ENCODE data around the gene TFDP2.

The TFDP2 gene

GRCh38 chr3:142000325-142000870 lies 148.9 kb downstream of the TFDP2 start:
- H3K27ac ChIP-seq (ENCODE audit: extremely low read depth, low read depth, low read length), result no peak overlapping the region
- ChIA-PET CTCF (no interaction called here), POLR2A (no interaction called here)
- TF ChIP-seq ZBTB20 (tag by site-specific recombination; IDR thresholded peaks at IDR 0.05) (no peak), SCRT1 (tag by site-specific recombination; IDR thresholded peaks at IDR 0.05; ENCODE audit: borderline replicate concordance) (no peak), ZNF623 (tag by site-specific recombination; IDR thresholded peaks at IDR 0.05) (no peak), ZNF433 (tag by site-specific recombination; IDR thresholded peaks at IDR 0.05; ENCODE audit: low read depth) (no peak), ZNF670 (tag by site-specific recombination; IDR thresholded peaks at IDR 0.05; ENCODE audit: low read depth) (no peak), KLF8 (tag by site-specific recombination; IDR thresholded peaks at IDR 0.05) (no peak), ZNF571 (tag by site-specific recombination; IDR thresholded peaks at IDR 0.05) (no peak), ZNF175 (tag by site-specific recombination; IDR thresholded peaks at IDR 0.05) (no peak), ZNF239 (tag by site-specific recombination; IDR thresholded peaks at IDR 0.05) (no peak), ZNF585B (tag by site-specific recombination; IDR thresholded peaks at IDR 0.05) (no peak), EGR2 (tag by site-specific recombination; IDR thresholded peaks at IDR 0.05; ENCODE audit: low read depth) (no peak), ZNF658 (tag by site-specific recombination; IDR thresholded peaks at IDR 0.05) (no peak), ZNF518A (tag by site-specific recombination; conservative IDR thresholded peaks at IDR 0.05; ENCODE audit: low read depth) (no peak), CTCF (tag by site-specific recombination; IDR thresholded peaks at IDR 0.05) (no peak), ZNF549 (tag by site-specific recombination; IDR thresholded peaks at IDR 0.05) (no peak), BCL11A (tag by site-specific recombination; IDR thresholded peaks at IDR 0.05; ENCODE audit: low read depth) (no peak), ZNF155 (tag by site-specific recombination; IDR thresholded peaks at IDR 0.05) (no peak), HOXA7 (CRISPR knock-in tag; IDR thresholded peaks at IDR 0.05; ENCODE audit: borderline replicate concordance) (no peak), ZNF624 (tag by site-specific recombination; IDR thresholded peaks at IDR 0.05) (no peak), ZNF701 (tag by site-specific recombination; IDR thresholded peaks at IDR 0.05) (no peak)
- H3K36me3 ChIP-seq (ENCODE audit: control insufficient read depth in 2 of 2, insufficient read depth in 1 of 2, low read length in 2 of 2), result no peaks in the 10 kb centered on the region
- H3K9me3 ChIP-seq (ENCODE audit: control insufficient read depth, insufficient read depth, low read depth, low read length), result no peaks in the 10 kb centered on the region
- H3K4me3 ChIP-seq (ENCODE audit: low read depth, low read length), result no peak overlapping the region
- H3K4me1 ChIP-seq (ENCODE audit: control insufficient read depth, insufficient read depth, low read length), result no peaks in the 10 kb centered on the region

- Histone ChIP-seq H3K4me1 (ENCODE audit: control insufficient read depth, insufficient read depth, low read length) (no peaks in the 10 kb centered on the region), H3K27ac (ENCODE audit: extremely low read depth, low read depth, low read length) (no peak overlapping the region), H3K36me3 (ENCODE audit: control insufficient read depth in 2 of 2, insufficient read depth in 1 of 2, low read length in 2 of 2) (no peaks in the 10 kb centered on the region), H3K9me3 (ENCODE audit: control insufficient read depth, insufficient read depth, low read depth, low read length) (no peaks in the 10 kb centered on the region), H3K4me3 (ENCODE audit: low read depth, low read length) (no peak overlapping the region)
- TF ChIP-seq ZNF654 (tag by site-specific recombination; IDR thresholded peaks at IDR 0.05; ENCODE audit: low read depth) (peak; percentile 48), ZBTB1 (tag by site-specific recombination; IDR thresholded peaks at IDR 0.05) (no peak)
- CTCF ChIA-PET, result no interaction called here
- POLR2A ChIA-PET, result no interaction called here
Observed at GRCh38 chr3:141998669-141999290, 150.6 kb downstream of the TFDP2 start.
